ENCODE results near the gene ARMC7. TPM values are rescaled to one million over a fixed set of nuclear protein-coding genes. Genes with fewer than 3 reads are reported as not detected.

The ARMC7 gene
- total RNA-seq, 1 experiment from 2014 or later, result 43.2 TPM

DNA sequence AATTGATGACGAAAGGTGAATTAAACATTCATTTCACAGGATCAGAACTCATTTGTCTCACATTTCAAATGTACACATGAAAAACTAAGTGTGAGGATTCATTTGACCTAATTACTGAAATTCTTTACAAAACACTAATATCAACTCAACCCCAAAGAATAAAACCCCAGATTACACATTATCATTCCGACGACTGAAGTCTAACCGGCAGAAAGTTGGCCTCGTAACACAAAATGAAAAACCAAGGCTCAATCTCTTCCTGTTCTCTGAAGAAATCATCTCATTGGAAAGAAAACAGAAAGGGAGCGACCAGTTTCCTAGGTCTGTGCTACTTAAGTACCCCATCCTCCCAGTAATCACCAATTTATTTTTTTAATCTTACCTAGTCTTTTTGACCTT lies 42.8 kb downstream of the ARMC7 start:
- CTCF ChIA-PET, result no interaction called here
- DNase-seq (ENCODE audit: low read depth, low spot score) (no peak), ATAC-seq (no peak)
- no peaks in the 10 kb centered on the region for H3K9me2 ChIP-seq (ENCODE audit: insufficient read depth)
- H3K79me2 ChIP-seq (ENCODE audit: insufficient read depth, low read length), result peaks cover 68% of the 10 kb centered on the region
- peak overlapping the region; percentile 92 for H3K9ac ChIP-seq (ENCODE audit: low read length)
- H3K27me3 ChIP-seq (ENCODE audit: insufficient read depth, low read length), result no peaks in the 10 kb centered on the region
- intact Hi-C loops (cut with micrococcal nuclease), result no loop called here
- H3K36me3 ChIP-seq (ENCODE audit: control insufficient read depth in 1 of 2, insufficient read depth in 2 of 2, low read length in 2 of 2), result peaks cover 18 to 23% of the 10 kb centered on the region in 2 experiments
- no peaks in the 10 kb centered on the region for H3K9me3 ChIP-seq (ENCODE audit: control insufficient read depth in 1 of 2, insufficient read depth in 1 of 2, low read depth in 1 of 2, low read length in 2 of 2)
- H4K20me1 ChIP-seq (ENCODE audit: insufficient read depth), result peaks cover 35% of the 10 kb centered on the region
- peak overlapping the region; percentile 90 for H3K4me2 ChIP-seq (ENCODE audit: low read length)
- no TSS peak for BruUV-seq (replicated peaks)
- RAD21 ChIA-PET (ENCODE audit: low non-redundant PET in 1 of 2, low total read pairs in 2 of 2, uncharacterized antibody in 2 of 2, unreplicated experiment in 2 of 2), result no interaction called here
- H3K4me3 ChIP-seq (replicated peaks in 1 of 2; ENCODE audit: low read depth in 1 of 2, low read length in 2 of 2), result peak overlapping the region; percentile 88 to 96
- peaks cover 43 to 45% of the 10 kb centered on the region in 2 experiments for H3K4me1 ChIP-seq (ENCODE audit: control insufficient read depth in 1 of 2, insufficient read depth in 2 of 2, low read length in 2 of 2)
- no peak overlapping the region for H2AFZ ChIP-seq (ENCODE audit: low read depth, low read length, poor library complexity, severe bottlenecking)
- POLR2A ChIA-PET, result no interaction called here
- H3K27ac ChIP-seq (ENCODE audit: low read depth, low read length), result peak overlapping the region; percentile 94
- TF ChIP-seq JUND (IDR thresholded peaks at IDR 0.05) (no peak), POLR2AphosphoS5 (IDR thresholded peaks at IDR 0.05; ENCODE audit: low read depth, low read length) (peak; percentile 41; the same call in 1 of the 2 replicates)

GRCh38 chr17:75152922-75153779 lies 43.4 kb downstream of the ARMC7 start:
- Histone ChIP-seq H3K27me3 (ENCODE audit: insufficient read depth, low read length) (no peaks in the 10 kb centered on the region), H3K4me1 (ENCODE audit: control insufficient read depth in 1 of 2, insufficient read depth in 2 of 2, low read length in 2 of 2) (peaks cover 48 to 51% of the 10 kb centered on the region in 2 experiments), H3K4me2 (ENCODE audit: low read length) (peak overlapping the region; percentile 90), H3K9me2 (ENCODE audit: insufficient read depth) (no peaks in the 10 kb centered on the region), H3K9ac (ENCODE audit: low read length) (peak overlapping the region; percentile 92), H3K36me3 (ENCODE audit: control insufficient read depth in 1 of 2, insufficient read depth in 2 of 2, low read length in 2 of 2) (peaks cover 12 to 17% of the 10 kb centered on the region in 2 experiments), H3K27ac (ENCODE audit: low read depth, low read length) (peak overlapping the region; percentile 94), H3K9me3 (ENCODE audit: control insufficient read depth in 1 of 2, insufficient read depth in 1 of 2, low read depth in 1 of 2, low read length in 2 of 2) (no peaks in the 10 kb centered on the region), H3K79me2 (ENCODE audit: insufficient read depth, low read length) (peaks cover 62% of the 10 kb centered on the region), H4K20me1 (ENCODE audit: insufficient read depth) (peaks cover 29% of the 10 kb centered on the region; the same call in 1 of the 2 replicates), H3K4me3 (replicated peaks in 1 of 2; ENCODE audit: low read depth in 1 of 2, low read length in 2 of 2) (peak overlapping the region; percentile 88 to 96), H2AFZ (ENCODE audit: low read depth, low read length, poor library complexity, severe bottlenecking) (no peak overlapping the region)
- no peak for TF ChIP-seq EGR1 (IDR thresholded peaks at IDR 0.05; ENCODE audit: low read depth)
- no peak for TF ChIP-seq JUND (IDR thresholded peaks at IDR 0.05)
- TF ChIP-seq POLR2AphosphoS5 (IDR thresholded peaks at IDR 0.05; ENCODE audit: low read depth, low read length), result no peak
- TF ChIP-seq, protein P1, sequence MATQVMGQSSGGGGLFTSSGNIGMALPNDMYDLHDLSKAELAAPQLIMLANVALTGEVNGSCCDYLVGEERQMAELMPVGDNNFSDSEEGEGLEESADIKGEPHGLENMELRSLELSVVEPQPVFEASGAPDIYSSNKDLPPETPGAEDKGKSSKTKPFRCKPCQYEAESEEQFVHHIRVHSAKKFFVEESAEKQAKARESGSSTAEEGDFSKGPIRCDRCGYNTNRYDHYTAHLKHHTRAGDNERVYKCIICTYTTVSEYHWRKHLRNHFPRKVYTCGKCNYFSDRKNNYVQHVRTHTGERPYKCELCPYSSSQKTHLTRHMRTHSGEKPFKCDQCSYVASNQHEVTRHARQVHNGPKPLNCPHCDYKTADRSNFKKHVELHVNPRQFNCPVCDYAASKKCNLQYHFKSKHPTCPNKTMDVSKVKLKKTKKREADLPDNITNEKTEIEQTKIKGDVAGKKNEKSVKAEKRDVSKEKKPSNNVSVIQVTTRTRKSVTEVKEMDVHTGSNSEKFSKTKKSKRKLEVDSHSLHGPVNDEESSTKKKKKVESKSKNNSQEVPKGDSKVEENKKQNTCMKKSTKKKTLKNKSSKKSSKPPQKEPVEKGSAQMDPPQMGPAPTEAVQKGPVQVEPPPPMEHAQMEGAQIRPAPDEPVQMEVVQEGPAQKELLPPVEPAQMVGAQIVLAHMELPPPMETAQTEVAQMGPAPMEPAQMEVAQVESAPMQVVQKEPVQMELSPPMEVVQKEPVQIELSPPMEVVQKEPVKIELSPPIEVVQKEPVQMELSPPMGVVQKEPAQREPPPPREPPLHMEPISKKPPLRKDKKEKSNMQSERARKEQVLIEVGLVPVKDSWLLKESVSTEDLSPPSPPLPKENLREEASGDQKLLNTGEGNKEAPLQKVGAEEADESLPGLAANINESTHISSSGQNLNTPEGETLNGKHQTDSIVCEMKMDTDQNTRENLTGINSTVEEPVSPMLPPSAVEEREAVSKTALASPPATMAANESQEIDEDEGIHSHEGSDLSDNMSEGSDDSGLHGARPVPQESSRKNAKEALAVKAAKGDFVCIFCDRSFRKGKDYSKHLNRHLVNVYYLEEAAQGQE (IDR thresholded peaks at IDR 0.05; ENCODE audit: low read depth), result no peak
- no peak for TF ChIP-seq SP1 (IDR thresholded peaks at IDR 0.05; ENCODE audit: low read depth)
- no peak for TF ChIP-seq ZNF274 (IDR thresholded peaks at IDR 0.05; ENCODE audit: low read depth, low read length)
- TF ChIP-seq RAD21 (IDR thresholded peaks at IDR 0.05; ENCODE audit: low read depth), result no peak
- no peak for TF ChIP-seq ELF1 (IDR thresholded peaks at IDR 0.05; ENCODE audit: borderline replicate concordance, low read depth)
- no peak for TF ChIP-seq EZH2 (IDR thresholded peaks at IDR 0.05)
- TF ChIP-seq ZFX (IDR thresholded peaks at IDR 0.05), result no peak
- TF ChIP-seq YY1 (IDR thresholded peaks at IDR 0.05; ENCODE audit: extremely low read depth, insufficient replicate concordance, low read depth, low read length), result no peak
- TF ChIP-seq SRF (IDR thresholded peaks at IDR 0.05; ENCODE audit: low read depth), result no peak
- TF ChIP-seq EZH2phosphoT487 (IDR thresholded peaks at IDR 0.05; ENCODE audit: borderline replicate concordance), result no peak
- no peak for TF ChIP-seq TCF7L2 (IDR thresholded peaks at IDR 0.05; ENCODE audit: borderline replicate concordance, extremely low read depth, insufficient read depth, insufficient read length)
- TF ChIP-seq CEBPB (IDR thresholded peaks at IDR 0.05; ENCODE audit: low read depth), result no peak
- DNase-seq (ENCODE audit: low read depth, low spot score) (no peak), ATAC-seq (no peak)
- intact Hi-C loops (cut with micrococcal nuclease), result no loop called here
- ChIA-PET RAD21 (ENCODE audit: low non-redundant PET in 1 of 2, low total read pairs in 2 of 2, uncharacterized antibody in 2 of 2, unreplicated experiment in 2 of 2) (no interaction called here), CTCF (no interaction called here), POLR2A (no interaction called here)
- BruUV-seq (replicated peaks), result TSS peak; percentile 64

Measured in HCT116 (cell line).